T-cell (primary cell): ENCODE data around the gene PRDM1. TPM values are rescaled to one million over a fixed set of nuclear protein-coding genes. Genes with fewer than 3 reads are reported as not detected.

Experiments used
- ATAC-seq, 4 experiments: fragments of 200-7000 bp in 3 of 4; fragments of 150-1000 bp in 1 of 4; cut with Tn5 transposase; replicated peaks in 1 of 4; 1 replicate in 3 of 4; 2 replicates in 1 of 4; pipeline ENCODE4 v1.10.0; 2021; ENCODE audit warnings: moderate library complexity in 3 of 4, mild to moderate bottlenecking in 2 of 4, moderate number of reproducible peaks in 1 of 4
- CTCF ChIA-PET, 2 donors: fragments of 300-600 bp; sonication (Branson Sonifier 250); formaldehyde crosslinking; loops; one replicate each; lab custom pipeline; 2022; ENCODE audit warnings: antibody characterized with exemption in 2 of 2; lab: Charles Lee
- POLR2A ChIA-PET, 2 donors: fragments of 300-600 bp; sonication (Branson Sonifier 250); formaldehyde crosslinking; loops; one replicate each; lab custom pipeline; 2022; ENCODE audit warnings: antibody characterized with exemption in 2 of 2; lab: Charles Lee
- DNase-seq, 35 experiments: peaks; one replicate each; pipeline versions ENCODE4 v3.0.0 to v3.0.0-alpha.2; 2013 to 2023
- H3K27ac ChIP-seq: one replicate; pipeline ENCODE4 v1.5.1; 2013; ENCODE audit warnings: low read length
- H3K27me3 ChIP-seq, 2 experiments: replicated peaks in 1 of 2; 1 replicate in 1 of 2; 2 replicates in 1 of 2; pipeline versions ENCODE4 v1.6.1 to v1.7.0; 2013; ENCODE audit warnings: low read length in 1 of 2, mixed read lengths in 1 of 2; ENCODE audit not compliant: control insufficient read depth in 2 of 2, insufficient read depth in 2 of 2; ENCODE audit errors: extremely low read depth in 1 of 2
- H3K36me3 ChIP-seq, 2 donors: 1 replicate in 1 of 2; 2 replicates in 1 of 2; pipeline versions ENCODE4 v1.6.1 to v1.7.0; 2013; ENCODE audit warnings: low read length in 1 of 2; ENCODE audit not compliant: control insufficient read depth in 2 of 2, insufficient read depth in 1 of 2; ENCODE audit errors: extremely low read depth in 1 of 2
- H3K4me1 ChIP-seq, 2 experiments: 1 replicate in 1 of 2; 2 replicates in 1 of 2; pipeline versions ENCODE4 v1.6.1 to v1.7.0; 2013; ENCODE audit warnings: low read length in 2 of 2, mixed read lengths in 1 of 2; ENCODE audit not compliant: insufficient read depth in 2 of 2, control insufficient read depth in 1 of 2; ENCODE audit errors: extremely low read depth in 1 of 2
- H3K4me3 ChIP-seq, 2 donors: 1 replicate in 1 of 2; 2 replicates in 1 of 2; pipeline versions ENCODE4 v1.5.1 to v1.7.0; 2013; ENCODE audit warnings: mild to moderate bottlenecking in 2 of 2, low read length in 1 of 2, moderate library complexity in 1 of 2; ENCODE audit not compliant: control insufficient read depth in 1 of 2; ENCODE audit errors: extremely low read depth in 1 of 2
- H3K9me3 ChIP-seq: 2 replicates; pipeline ENCODE4 v1.7.0; 2013
- H3K27ac Mint-ChIP-seq, 2 donors: one replicate each; pipeline ENCODE4 v1.8.0; 2020 to 2021; ENCODE audit warnings: mild to moderate bottlenecking in 2 of 2, mixed read lengths in 2 of 2
- H3K27me3 Mint-ChIP-seq, 2 donors: one replicate each; pipeline ENCODE4 v1.8.0; 2021 to 2022; ENCODE audit warnings: mixed read lengths in 2 of 2
- H3K36me3 Mint-ChIP-seq: one replicate; pipeline ENCODE4 v1.8.0; 2021; ENCODE audit warnings: mixed read lengths
- H3K4me1 Mint-ChIP-seq, 3 donors: one replicate each; pipeline ENCODE4 v1.8.0; 2020 to 2022; ENCODE audit warnings: mixed read lengths in 3 of 3, mild to moderate bottlenecking in 1 of 3
- H3K4me3 Mint-ChIP-seq, 3 donors: one replicate each; pipeline ENCODE4 v1.8.0; 2020 to 2022; ENCODE audit warnings: mild to moderate bottlenecking in 3 of 3, mixed read lengths in 3 of 3, moderate library complexity in 3 of 3
- H3K9me3 Mint-ChIP-seq, 3 donors: one replicate each; pipeline ENCODE4 v1.8.0; 2020 to 2022; ENCODE audit warnings: mixed read lengths in 3 of 3
- WGBS: methylation state at CpG from one replicate; pipeline ENCODE4 v1.1.5; 2013; ENCODE audit warnings: missing lambda C conversion rate; ENCODE audit not compliant: insufficient coverage; 5-methylcytosine and 5-hydroxymethylcytosine counted together
- total RNA-seq, 35 experiments: library from RNA in 6 of 35; stranded (reverse) in 6 of 35; fragments of 120-200 nt in 1 of 35; gene quantifications; one replicate each; pipeline versions ENCODE4 v1.2.1 to v1.2.4 and lab custom pipeline; 2013 to 2026

Gene PRDM1
- total RNA-seq, 5 donors from 2014 or later (not counting 1 experiment from before 2014, with no cell fraction given), result 21.9 to 108 (median 30.6) TPM

GRCh38 chr6:106125925-106126435 is 39.8 kb downstream of the PRDM1 start:
- peaks cover 0 to 10% of the 10 kb centered on the region in 2 donors for H3K27me3 Mint-ChIP-seq
- H3K36me3 ChIP-seq, result no peaks in the 10 kb centered on the region
- peak in 3 of 4 experiments; percentile 48 to 83 (median 60) for ATAC-seq
- DNase-seq, result peak in 5 of 35 experiments; percentile 18 to 34 (median 28)
- ChIA-PET POLR2A (interaction anchor here in 1 of 2 donors (0.6 kb wide), 1 partner anchor 33 kb away, joined by 3 read pairs; no protein-coding TSS in a partner anchor), CTCF (interaction anchor here in 1 of 2 donors (0.8 to 1.5 kb wide), 2 partner anchors 28 to 97 kb away, joined by 4 to 7 read pairs; no protein-coding TSS in a partner anchor)
- peaks cover 14 to 27% (median 15%) of the 10 kb centered on the region in 3 donors for H3K4me1 Mint-ChIP-seq
- peak overlapping the region; percentile 33 to 73 (median 58) for H3K4me3 Mint-ChIP-seq
- peak overlapping the region; percentile 14 for H3K27ac ChIP-seq
- H3K9me3 Mint-ChIP-seq, result no peaks in the 10 kb centered on the region
- peaks cover 0 to 7% of the 10 kb centered on the region in 2 experiments for H3K4me1 ChIP-seq
- WGBS, result 36% methylated on average over 3 of the region's 11 CpGs
- no peaks in the 10 kb centered on the region for H3K9me3 ChIP-seq
- no peaks in the 10 kb centered on the region for H3K27me3 ChIP-seq
- H3K4me3 ChIP-seq, result peak overlapping the region in 1 of 2 donors; percentile 19
- H3K27ac Mint-ChIP-seq, result peak overlapping the region; percentile 77 to 86
- H3K36me3 Mint-ChIP-seq, result no peaks in the 10 kb centered on the region

GRCh38 chr6:106126482-106126881 is 40.3 kb downstream of the PRDM1 start:
- Histone ChIP-seq H3K4me1 (peaks cover 0 to 7% of the 10 kb centered on the region in 2 experiments), H3K27ac (peak overlapping the region; percentile 14), H3K9me3 (no peaks in the 10 kb centered on the region), H3K4me3 (peak overlapping the region in 1 of 2 donors; percentile 19), H3K36me3 (no peaks in the 10 kb centered on the region), H3K27me3 (no peaks in the 10 kb centered on the region)
- Mint-ChIP-seq H3K27ac (peak overlapping the region; percentile 77 to 86), H3K4me3 (peak overlapping the region; percentile 33 to 73 (median 58)), H3K27me3 (peaks cover 0 to 10% of the 10 kb centered on the region in 2 donors), H3K9me3 (no peaks in the 10 kb centered on the region), H3K4me1 (peaks cover 14 to 27% (median 15%) of the 10 kb centered on the region in 3 donors), H3K36me3 (no peaks in the 10 kb centered on the region)
- CTCF ChIA-PET, result interaction anchor here in 1 of 2 donors (0.8 to 1.5 kb wide), 2 partner anchors 28 to 97 kb away, joined by 4 to 7 read pairs; no protein-coding TSS in a partner anchor
- ATAC-seq, result no peak
- 60% methylated on average over 1 of the region's 3 CpGs for WGBS
- POLR2A ChIA-PET, result no interaction called here
- DNase-seq, result no peak

GRCh38 chr6:106128981-106129781 is 43.0 kb downstream of the PRDM1 start:
- H3K4me1 Mint-ChIP-seq, result peaks cover 13 to 27% (median 18%) of the 10 kb centered on the region in 3 donors
- no peak overlapping the region for H3K27ac Mint-ChIP-seq
- peaks cover 0 to 2% of the 10 kb centered on the region in 2 experiments for H3K27me3 ChIP-seq
- H3K4me3 Mint-ChIP-seq, result no peak overlapping the region
- ChIA-PET CTCF (no interaction called here), POLR2A (no interaction called here)
- no peak overlapping the region for H3K27ac ChIP-seq
- H3K9me3 Mint-ChIP-seq, result no peaks in the 10 kb centered on the region
- no peak for DNase-seq
- H3K36me3 Mint-ChIP-seq, result no peaks in the 10 kb centered on the region
- 88% methylated on average over 6 of the region's 9 CpGs for WGBS
- H3K36me3 ChIP-seq, result no peaks in the 10 kb centered on the region
- no peak for ATAC-seq
- no peaks in the 10 kb centered on the region for H3K9me3 ChIP-seq
- H3K4me1 ChIP-seq, result peaks cover 0 to 7% of the 10 kb centered on the region in 2 experiments
- H3K27me3 Mint-ChIP-seq, result peaks cover 0 to 8% of the 10 kb centered on the region in 2 donors
- no peak overlapping the region for H3K4me3 ChIP-seq

GRCh38 chr6:106132153-106132698 is 46.1 kb downstream of the PRDM1 start:
- H3K9me3 Mint-ChIP-seq, result no peaks in the 10 kb centered on the region
- no peaks in the 10 kb centered on the region for H3K9me3 ChIP-seq
- H3K27me3 Mint-ChIP-seq, result peaks cover 0 to 3% of the 10 kb centered on the region in 2 donors
- ATAC-seq (no peak), DNase-seq (no peak)
- no peaks in the 10 kb centered on the region for H3K36me3 Mint-ChIP-seq
- H3K4me3 ChIP-seq, result no peak overlapping the region
- H3K4me3 Mint-ChIP-seq, result no peak overlapping the region
- WGBS, result 84% methylated on average over 7 of the region's 10 CpGs
- no peak overlapping the region for H3K27ac ChIP-seq
- H3K27ac Mint-ChIP-seq, result no peak overlapping the region
- no peaks in the 10 kb centered on the region for H3K36me3 ChIP-seq
- ChIA-PET CTCF (interaction anchor here (0.7 to 1.3 kb wide), 2 partner anchors 9 to 110 kb away, joined by 3 to 4 read pairs; no protein-coding TSS in a partner anchor), POLR2A (interaction anchor here in 1 of 2 donors (1.5 kb wide), 1 partner anchor 13 kb away, joined by 3 read pairs; no protein-coding TSS in a partner anchor)
- peaks cover 0 to 5% of the 10 kb centered on the region in 2 experiments for H3K27me3 ChIP-seq
- H3K4me1 ChIP-seq, result no peaks in the 10 kb centered on the region
- H3K4me1 Mint-ChIP-seq, result peaks cover 3 to 13% (median 13%) of the 10 kb centered on the region in 3 donors

GRCh38 chr6:106133040-106133439 is 46.9 kb downstream of the PRDM1 start:
- ATAC-seq (no peak), DNase-seq (no peak)
- ChIA-PET POLR2A (interaction anchor here in 1 of 2 donors (1.5 kb wide), 1 partner anchor 14 kb away, joined by 3 read pairs; no protein-coding TSS in a partner anchor), CTCF (interaction anchor here (0.7 to 1.3 kb wide), 3 partner anchors 8 to 111 kb away, joined by 3 to 4 read pairs (median 3); no protein-coding TSS in a partner anchor)
- Histone ChIP-seq H3K36me3 (no peaks in the 10 kb centered on the region), H3K27me3 (peaks cover 0 to 5% of the 10 kb centered on the region in 2 experiments), H3K4me3 (no peak overlapping the region), H3K4me1 (no peaks in the 10 kb centered on the region), H3K27ac (no peak overlapping the region), H3K9me3 (no peaks in the 10 kb centered on the region)
- H3K36me3 Mint-ChIP-seq, result no peaks in the 10 kb centered on the region
- WGBS, result no CpG with 5 or more reads among the region's 6 CpGs
- no peak overlapping the region for H3K4me3 Mint-ChIP-seq
- peaks cover 0 to 3% of the 10 kb centered on the region in 2 donors for H3K27me3 Mint-ChIP-seq
- H3K9me3 Mint-ChIP-seq, result no peaks in the 10 kb centered on the region
- H3K27ac Mint-ChIP-seq, result no peak overlapping the region
- peaks cover 3 to 13% (median 13%) of the 10 kb centered on the region in 3 donors for H3K4me1 Mint-ChIP-seq
